Gastroesophageal sphincter (tissue), 3 donors: ENCODE results near the gene OR10H1.

Source experiments
- EP300 ChIP-seq: sonication (generic); formaldehyde crosslinking; IDR thresholded peaks from one replicate; pipeline ENCODE4 v1.6.1; 2017; ENCODE audit warnings: antibody characterized with exemption, mild to moderate bottlenecking
- POLR2A ChIP-seq, 2 donors: fragments of 450-650 bp; IDR thresholded peaks; one replicate each; pipeline ENCODE4 v1.6.1; 2017; ENCODE audit warnings: antibody characterized with exemption in 2 of 2, mild to moderate bottlenecking in 2 of 2, moderate library complexity in 1 of 2
- TF ChIP-seq, protein P1 (sequence below), 4 experiments: fragments of 200-600 bp in 2 of 4; fragments of 450-650 bp in 2 of 4; sonication (generic) in 1 of 4; IDR thresholded peaks; one replicate each; pipeline ENCODE4 v1.5.1; 2017 to 2019; ENCODE audit warnings: antibody characterized with exemption in 4 of 4, mild to moderate bottlenecking in 2 of 4, moderate library complexity in 2 of 4

DNA sequence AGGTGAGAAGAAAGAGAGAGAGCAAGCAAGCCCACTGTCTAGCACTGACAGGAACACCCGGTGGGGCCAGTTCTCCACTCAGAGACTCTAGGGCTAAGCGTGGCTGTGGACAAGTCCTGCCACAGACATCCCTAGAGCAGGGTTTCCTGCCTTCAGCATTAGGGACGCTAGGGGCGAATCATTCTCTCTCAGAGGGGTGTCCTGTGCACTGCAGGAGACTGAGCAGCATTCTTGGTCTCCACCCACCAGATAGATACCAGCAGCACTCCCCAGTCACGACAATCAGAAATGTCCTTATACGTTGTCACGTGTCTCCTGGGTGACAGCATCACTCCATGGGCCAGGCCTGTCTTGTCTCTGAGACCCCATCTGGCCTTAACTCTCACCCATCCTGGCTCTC is 1.5 kb downstream of the OR10H1 start:
- TF ChIP-seq, protein P1, sequence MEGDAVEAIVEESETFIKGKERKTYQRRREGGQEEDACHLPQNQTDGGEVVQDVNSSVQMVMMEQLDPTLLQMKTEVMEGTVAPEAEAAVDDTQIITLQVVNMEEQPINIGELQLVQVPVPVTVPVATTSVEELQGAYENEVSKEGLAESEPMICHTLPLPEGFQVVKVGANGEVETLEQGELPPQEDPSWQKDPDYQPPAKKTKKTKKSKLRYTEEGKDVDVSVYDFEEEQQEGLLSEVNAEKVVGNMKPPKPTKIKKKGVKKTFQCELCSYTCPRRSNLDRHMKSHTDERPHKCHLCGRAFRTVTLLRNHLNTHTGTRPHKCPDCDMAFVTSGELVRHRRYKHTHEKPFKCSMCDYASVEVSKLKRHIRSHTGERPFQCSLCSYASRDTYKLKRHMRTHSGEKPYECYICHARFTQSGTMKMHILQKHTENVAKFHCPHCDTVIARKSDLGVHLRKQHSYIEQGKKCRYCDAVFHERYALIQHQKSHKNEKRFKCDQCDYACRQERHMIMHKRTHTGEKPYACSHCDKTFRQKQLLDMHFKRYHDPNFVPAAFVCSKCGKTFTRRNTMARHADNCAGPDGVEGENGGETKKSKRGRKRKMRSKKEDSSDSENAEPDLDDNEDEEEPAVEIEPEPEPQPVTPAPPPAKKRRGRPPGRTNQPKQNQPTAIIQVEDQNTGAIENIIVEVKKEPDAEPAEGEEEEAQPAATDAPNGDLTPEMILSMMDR (IDR thresholded peaks at IDR 0.05) = no peak
- TF ChIP-seq EP300 (no peak), POLR2A (IDR thresholded peaks at IDR 0.05) (no peak)
